Neural crest cell (in vitro differentiated cells): Measurements from ENCODE around the gene ALAS2. TPM values are rescaled to one million over a fixed set of nuclear protein-coding genes. Genes with fewer than 3 reads are reported as not detected.
"Not testable (repeated sequence)": the region's sequence is repeated elsewhere in the genome, so short reads cannot be mapped to it uniquely, and the experiment has no call there.

Experiments
- DNase-seq: peaks from one replicate; pipeline ENCODE4 v3.0.0; 2021; ENCODE audit warnings: low read depth, mixed read lengths, low spot score
- H3K27ac Mint-ChIP-seq: one replicate; pipeline ENCODE4 v1.8.0; 2021; ENCODE audit warnings: mild to moderate bottlenecking, mixed read lengths; ENCODE audit not compliant: unreplicated experiment
- H3K27me3 Mint-ChIP-seq: 2 replicates; pipeline ENCODE4 v1.8.0; 2021; ENCODE audit warnings: low read depth, mild to moderate bottlenecking, mixed read lengths
- H3K36me3 Mint-ChIP-seq: 2 replicates; pipeline ENCODE4 v1.8.0; 2021; ENCODE audit warnings: low read depth, mild to moderate bottlenecking, mixed read lengths
- H3K4me1 Mint-ChIP-seq: 2 replicates; pipeline ENCODE4 v1.8.0; 2021; ENCODE audit warnings: mixed read lengths
- H3K4me3 Mint-ChIP-seq: one replicate; pipeline ENCODE4 v1.8.0; 2021; ENCODE audit warnings: mild to moderate bottlenecking, mixed read lengths
- H3K9me3 Mint-ChIP-seq: 2 replicates; pipeline ENCODE4 v1.8.0; 2021; ENCODE audit warnings: mixed read lengths
- CTCF ChIP-seq: fragments of 200-600 bp; sonication (generic); conservative IDR thresholded peaks from 2 replicates; pipeline ENCODE4 v1.5.0; 2021; ENCODE audit warnings: antibody characterized with exemption, mild to moderate bottlenecking
- total RNA-seq: library from RNA; stranded (reverse); gene quantifications from 2 replicates; pipeline ENCODE4 v1.2.1, GENCODE V29; 2021

Gene ALAS2
- total RNA-seq, 1 donor from 2014 or later = not detected

GRCh38 chrX:54991706-54992105 lies 39.1 kb downstream of the ALAS2 start:
- Mint-ChIP-seq H3K4me1 (no peaks in the 10 kb centered on the region), H3K27ac (no peak overlapping the region), H3K9me3 (peaks cover 7% of the 10 kb centered on the region), H3K36me3 (no peaks in the 10 kb centered on the region), H3K4me3 (no peak overlapping the region), H3K27me3 (no peaks in the 10 kb centered on the region)
- no peak for TF ChIP-seq CTCF
- DNase-seq = no peak

GRCh38 chrX:54983306-54983705 lies 47.5 kb downstream of the ALAS2 start:
- not testable (repeated sequence) for H3K36me3 Mint-ChIP-seq, H3K4me3 Mint-ChIP-seq, H3K27ac Mint-ChIP-seq, H3K27me3 Mint-ChIP-seq, DNase-seq, H3K4me1 Mint-ChIP-seq
- H3K9me3 Mint-ChIP-seq = peaks cover 12% of the 10 kb centered on the region

GRCh38 chrX:54980334-54980733 lies 50.4 kb downstream of the ALAS2 start:
- no peak for TF ChIP-seq CTCF
- DNase-seq = no peak
- peaks cover 13% of the 10 kb centered on the region for H3K9me3 Mint-ChIP-seq
- no peak overlapping the region for H3K4me3 Mint-ChIP-seq
- no peaks in the 10 kb centered on the region for H3K36me3 Mint-ChIP-seq
- H3K27me3 Mint-ChIP-seq = no peaks in the 10 kb centered on the region
- no peak overlapping the region for H3K27ac Mint-ChIP-seq
- H3K4me1 Mint-ChIP-seq = no peaks in the 10 kb centered on the region

GRCh38 chrX:54979432-54979831 lies 51.3 kb downstream of the ALAS2 start:
- H3K4me1 Mint-ChIP-seq = no peaks in the 10 kb centered on the region
- DNase-seq = no peak
- H3K27ac Mint-ChIP-seq = no peak overlapping the region
- H3K9me3 Mint-ChIP-seq = peaks cover 14% of the 10 kb centered on the region
- H3K4me3 Mint-ChIP-seq = no peak overlapping the region
- H3K36me3 Mint-ChIP-seq = no peaks in the 10 kb centered on the region
- H3K27me3 Mint-ChIP-seq = no peaks in the 10 kb centered on the region
- TF ChIP-seq CTCF = no peak

- Mint-ChIP-seq H3K36me3 (peaks cover 3% of the 10 kb centered on the region), H3K27me3 (no peaks in the 10 kb centered on the region), H3K4me1 (no peaks in the 10 kb centered on the region), H3K27ac (no peak overlapping the region), H3K9me3 (peaks cover 19% of the 10 kb centered on the region), H3K4me3 (no peak overlapping the region)
- no peak for TF ChIP-seq CTCF
- no peak for DNase-seq
Observed at GRCh38 chrX:54978448-54978847, 52.3 kb downstream of the ALAS2 start.

GRCh38 chrX:54977387-54977786 lies 53.4 kb downstream of the ALAS2 start:
- TF ChIP-seq CTCF = no peak
- peaks cover 16% of the 10 kb centered on the region for H3K9me3 Mint-ChIP-seq
- H3K27me3 Mint-ChIP-seq = no peaks in the 10 kb centered on the region
- no peak overlapping the region for H3K4me3 Mint-ChIP-seq
- DNase-seq = no peak
- H3K27ac Mint-ChIP-seq = no peak overlapping the region
- H3K4me1 Mint-ChIP-seq = no peaks in the 10 kb centered on the region
- peaks cover 3% of the 10 kb centered on the region for H3K36me3 Mint-ChIP-seq
